ENCODE results near the gene IFFO2.

The IFFO2 gene

GRCh38 chr1:18876210-18876609, 80.3 kb downstream of the IFFO2 start:
- Histone ChIP-seq H3K27me3 (replicated peaks; ENCODE audit: insufficient read depth, low read length) (no peaks in the 10 kb centered on the region), H3F3A (ENCODE audit: insufficient read depth, low read length) (no peaks in the 10 kb centered on the region), H3K27ac (ENCODE audit: low read length) (no peak overlapping the region), H3K36me3 (replicated peaks; ENCODE audit: insufficient read depth, low read length) (no peaks in the 10 kb centered on the region), H4K20me1 (ENCODE audit: insufficient read depth, low read length) (no peaks in the 10 kb centered on the region), H3K4me2 (ENCODE audit: low read depth, low read length) (no peak overlapping the region), H2AFZ (ENCODE audit: low read length) (no peak overlapping the region), H3K9ac (ENCODE audit: low read length) (no peak overlapping the region), H3K4me3 (ENCODE audit: low read length) (no peak overlapping the region), H3K79me2 (ENCODE audit: low read length) (no peaks in the 10 kb centered on the region), H3K4me1 (ENCODE audit: low read length) (no peaks in the 10 kb centered on the region), H3K9me2 (replicated peaks; ENCODE audit: insufficient read depth, low read length) (no peaks in the 10 kb centered on the region), H3K9me3 (replicated peaks; ENCODE audit: insufficient read depth, low read length) (no peaks in the 10 kb centered on the region)
- DNase-seq: no peak
- TF ChIP-seq EZH2phosphoT487 (IDR thresholded peaks at IDR 0.05; ENCODE audit: low read length) (no peak), EZH2 (optimal IDR thresholded peaks at IDR 0.05; ENCODE audit: low read depth, low read length) (no peak), CTCF (IDR thresholded peaks at IDR 0.05; ENCODE audit: low read length) (no peak)

- H3K9me2 ChIP-seq (replicated peaks; ENCODE audit: insufficient read depth, low read length): no peaks in the 10 kb centered on the region
- no peaks in the 10 kb centered on the region for H3F3A ChIP-seq (ENCODE audit: insufficient read depth, low read length)
- TF ChIP-seq EZH2phosphoT487 (IDR thresholded peaks at IDR 0.05; ENCODE audit: low read length) (no peak), EZH2 (optimal IDR thresholded peaks at IDR 0.05; ENCODE audit: low read depth, low read length) (no peak), CTCF (IDR thresholded peaks at IDR 0.05; ENCODE audit: low read length) (no peak)
- no peaks in the 10 kb centered on the region for H3K9me3 ChIP-seq (replicated peaks; ENCODE audit: insufficient read depth, low read length)
- H3K4me2 ChIP-seq (ENCODE audit: low read depth, low read length): no peak overlapping the region
- no peak overlapping the region for H3K4me3 ChIP-seq (ENCODE audit: low read length)
- no peak overlapping the region for H2AFZ ChIP-seq (ENCODE audit: low read length)
- no peaks in the 10 kb centered on the region for H3K4me1 ChIP-seq (ENCODE audit: low read length)
- no peak overlapping the region for H3K9ac ChIP-seq (ENCODE audit: low read length)
- no peak overlapping the region for H3K27ac ChIP-seq (ENCODE audit: low read length)
- H3K27me3 ChIP-seq (replicated peaks; ENCODE audit: insufficient read depth, low read length): no peaks in the 10 kb centered on the region
- DNase-seq: no peak
- H3K36me3 ChIP-seq (replicated peaks; ENCODE audit: insufficient read depth, low read length): no peaks in the 10 kb centered on the region
- no peaks in the 10 kb centered on the region for H4K20me1 ChIP-seq (ENCODE audit: insufficient read depth, low read length)
- no peaks in the 10 kb centered on the region for H3K79me2 ChIP-seq (ENCODE audit: low read length)
Measured at GRCh38 chr1:18875796-18876128, 80.7 kb downstream of the IFFO2 start.

GRCh38 chr1:18875107-18875795, 81.2 kb downstream of the IFFO2 start:
- H4K20me1 ChIP-seq (ENCODE audit: insufficient read depth, low read length): no peaks in the 10 kb centered on the region
- no peak for TF ChIP-seq EZH2phosphoT487 (IDR thresholded peaks at IDR 0.05; ENCODE audit: low read length)
- TF ChIP-seq CTCF (IDR thresholded peaks at IDR 0.05; ENCODE audit: low read length): peak; percentile 81
- no peak overlapping the region for H2AFZ ChIP-seq (ENCODE audit: low read length)
- no peaks in the 10 kb centered on the region for H3K79me2 ChIP-seq (ENCODE audit: low read length)
- H3K9me3 ChIP-seq (replicated peaks; ENCODE audit: insufficient read depth, low read length): no peaks in the 10 kb centered on the region
- H3K9ac ChIP-seq (ENCODE audit: low read length): no peak overlapping the region
- no peak overlapping the region for H3K4me2 ChIP-seq (ENCODE audit: low read depth, low read length)
- no peaks in the 10 kb centered on the region for H3K9me2 ChIP-seq (replicated peaks; ENCODE audit: insufficient read depth, low read length)
- peak; percentile 70 for DNase-seq
- no peaks in the 10 kb centered on the region for H3F3A ChIP-seq (ENCODE audit: insufficient read depth, low read length)
- H3K27me3 ChIP-seq (replicated peaks; ENCODE audit: insufficient read depth, low read length): 0 out of 2 replicates have a peak, but pooled peaks cover under 1% of the 10 kb centered on the region
- no peak overlapping the region for H3K4me3 ChIP-seq (ENCODE audit: low read length)
- no peaks in the 10 kb centered on the region for H3K36me3 ChIP-seq (replicated peaks; ENCODE audit: insufficient read depth, low read length)
- no peak overlapping the region for H3K27ac ChIP-seq (ENCODE audit: low read length)
- H3K4me1 ChIP-seq (ENCODE audit: low read length): no peaks in the 10 kb centered on the region

All from MM.1S (cell line).